HG02610 (cell line): ENCODE results near the gene KCNH2.
"Not testable (repeated sequence)": the region's sequence is repeated elsewhere in the genome, so short reads cannot be mapped to it uniquely, and the experiment has no call there.

ENCODE experiments used
- ATAC-seq: cut with Tn5 transposase; IDR thresholded peaks from one replicate; pipeline ENCODE4 v1.9.1; 2021; ENCODE audit warnings: mild to moderate bottlenecking, moderate library complexity; ENCODE audit not compliant: unreplicated experiment

KCNH2 gene

GRCh38 chr7:151012031-151012692 lies 34.0 kb upstream of the KCNH2 start:
- no peak for ATAC-seq

GRCh38 chr7:151011616-151012015 lies 33.5 kb upstream of the KCNH2 start:
- not testable (repeated sequence) for ATAC-seq

DNA sequence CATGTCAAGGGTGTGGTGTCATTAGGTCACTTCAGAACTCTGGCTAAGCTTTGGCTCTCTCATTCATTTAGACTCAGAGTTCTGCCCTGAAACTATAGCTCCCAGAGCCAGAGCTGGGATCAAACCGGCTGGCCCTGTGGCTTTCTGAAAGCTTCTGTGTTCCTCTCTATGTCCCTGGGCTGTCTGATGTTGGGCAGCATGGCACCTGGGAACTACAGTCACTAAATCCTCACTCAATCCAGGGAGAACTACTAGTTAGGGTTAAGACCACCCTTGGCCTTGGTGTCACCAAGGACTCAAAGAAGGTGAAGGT lies 32.9 kb upstream of the KCNH2 start:
- no peak for ATAC-seq

DNA sequence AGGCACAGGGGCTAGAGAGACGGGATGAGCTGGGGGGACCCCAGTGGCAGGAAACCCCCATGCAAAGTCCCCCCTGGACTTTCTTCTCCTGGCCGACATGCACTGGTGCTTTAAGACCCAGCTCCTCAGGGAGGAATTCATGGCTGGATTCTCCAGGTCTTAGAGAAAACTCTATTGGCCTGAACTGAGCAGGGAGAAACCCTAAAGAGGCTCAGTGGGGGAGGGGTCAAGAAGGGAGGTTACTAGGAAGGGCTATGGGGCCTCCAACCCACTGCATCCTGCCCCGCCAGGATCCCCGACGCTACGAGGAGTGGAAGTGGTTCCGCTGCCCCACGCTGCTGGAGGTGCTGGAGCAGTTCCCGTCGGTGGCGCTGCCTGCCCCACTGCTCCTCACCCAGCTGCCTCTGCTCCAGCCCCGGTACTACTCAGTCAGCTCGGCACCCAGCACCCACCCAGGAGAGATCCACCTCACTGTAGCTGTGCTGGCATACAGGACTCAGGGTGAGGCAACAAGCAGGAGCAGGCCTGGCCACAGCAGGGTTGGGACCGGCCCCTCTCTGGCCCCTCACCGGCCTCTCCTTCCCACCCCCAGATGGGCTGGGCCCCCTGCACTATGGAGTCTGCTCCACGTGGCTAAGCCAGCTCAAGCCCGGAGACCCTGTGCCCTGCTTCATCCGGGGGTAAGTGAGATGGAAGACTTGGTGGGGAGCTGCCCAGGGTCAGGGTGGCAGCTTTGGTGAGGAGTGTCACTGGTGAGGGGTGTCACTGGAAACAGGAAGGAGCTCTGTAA lies 32.4 kb upstream of the KCNH2 start:
- no peak for ATAC-seq

- no peak for ATAC-seq
Observed at GRCh38 chr7:151010037-151010306, 31.9 kb upstream of the KCNH2 start.

- ATAC-seq, result no peak
Observed at GRCh38 chr7:151009327-151010036, 31.4 kb upstream of the KCNH2 start.

DNA sequence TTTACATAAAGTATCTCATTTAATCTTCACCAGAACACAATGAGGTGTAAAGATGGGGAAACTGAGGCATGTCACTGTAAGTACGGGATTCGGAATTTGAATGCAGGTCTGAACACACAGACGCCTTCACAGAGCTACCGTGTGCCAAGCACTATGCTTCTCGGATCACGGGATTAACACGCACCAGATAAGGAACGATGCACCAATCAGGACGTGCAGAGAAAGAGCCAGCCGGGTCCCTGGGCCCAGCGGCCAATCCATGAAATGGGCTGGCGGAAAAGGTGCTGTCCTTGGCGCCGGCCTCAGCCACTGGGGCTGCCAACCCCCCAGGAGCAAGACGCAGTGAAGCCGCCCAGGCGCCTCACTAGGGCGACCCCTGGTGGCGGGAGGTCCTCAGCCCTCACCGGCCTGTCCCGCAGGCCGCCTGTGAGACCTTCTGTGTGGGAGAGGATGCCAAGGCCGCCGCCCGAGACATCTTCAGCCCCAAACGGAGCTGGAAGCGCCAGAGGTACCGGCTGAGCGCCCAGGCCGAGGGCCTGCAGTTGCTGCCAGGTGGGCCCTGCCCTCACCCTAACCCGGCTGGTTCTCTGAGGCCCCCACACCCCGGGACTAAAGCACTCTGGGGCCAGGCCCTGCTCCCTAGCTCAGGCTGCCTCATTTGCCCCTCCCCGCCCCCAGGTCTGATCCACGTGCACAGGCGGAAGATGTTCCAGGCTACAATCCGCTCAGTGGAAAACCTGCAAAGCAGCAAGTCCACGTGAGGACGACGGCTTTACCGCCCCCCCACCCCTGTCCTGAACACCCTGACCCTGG lies 30.6 kb upstream of the KCNH2 start:
- ATAC-seq, result no peak

GRCh38 chr7:151008143-151008510 lies 30.0 kb upstream of the KCNH2 start:
- no peak for ATAC-seq

DNA sequence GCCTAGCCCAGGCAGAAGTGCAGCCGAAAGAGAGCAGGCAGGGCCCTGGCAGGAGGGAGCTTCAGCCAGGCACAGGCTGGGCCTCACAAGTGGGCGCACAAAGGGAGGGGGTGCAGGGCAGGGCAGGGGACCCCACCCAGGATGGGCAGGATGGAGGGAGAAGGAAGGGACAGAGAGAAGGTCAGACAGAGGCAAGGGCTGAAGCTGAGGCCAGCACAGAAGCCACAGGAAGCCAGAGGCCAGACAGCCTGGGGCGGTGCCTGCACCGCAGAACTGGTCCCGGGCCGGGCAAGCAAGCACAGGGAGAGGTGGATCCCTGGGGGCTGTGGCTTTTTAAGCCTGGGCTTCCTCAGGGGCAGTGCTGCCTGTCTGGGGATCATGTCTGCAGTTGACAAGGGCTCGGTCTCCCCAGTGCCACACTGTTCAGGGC lies 29.4 kb upstream of the KCNH2 start:
- no peak for ATAC-seq

GRCh38 chr7:151006590-151007300 lies 28.6 kb upstream of the KCNH2 start:
- ATAC-seq, result no peak

DNA sequence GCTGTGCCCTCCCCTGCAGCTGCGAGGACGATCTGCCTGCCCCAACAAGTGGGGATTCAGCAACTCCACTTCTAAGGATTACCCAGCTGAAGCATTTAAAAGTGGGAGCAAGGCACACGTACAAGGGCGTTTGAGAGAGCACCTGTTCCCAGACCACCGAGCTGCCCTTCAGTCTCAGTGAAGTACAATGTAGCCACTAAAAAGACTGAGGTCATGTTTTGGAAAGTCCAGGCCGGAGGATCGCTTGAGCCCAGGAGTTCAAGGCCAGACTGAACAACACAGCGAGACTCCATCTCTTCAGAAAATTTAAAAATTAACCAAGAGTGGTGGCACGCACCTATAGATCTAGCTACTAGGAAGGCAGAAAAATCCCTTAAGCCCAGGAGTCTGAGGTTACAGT lies 27.4 kb upstream of the KCNH2 start:
- no peak for ATAC-seq

DNA sequence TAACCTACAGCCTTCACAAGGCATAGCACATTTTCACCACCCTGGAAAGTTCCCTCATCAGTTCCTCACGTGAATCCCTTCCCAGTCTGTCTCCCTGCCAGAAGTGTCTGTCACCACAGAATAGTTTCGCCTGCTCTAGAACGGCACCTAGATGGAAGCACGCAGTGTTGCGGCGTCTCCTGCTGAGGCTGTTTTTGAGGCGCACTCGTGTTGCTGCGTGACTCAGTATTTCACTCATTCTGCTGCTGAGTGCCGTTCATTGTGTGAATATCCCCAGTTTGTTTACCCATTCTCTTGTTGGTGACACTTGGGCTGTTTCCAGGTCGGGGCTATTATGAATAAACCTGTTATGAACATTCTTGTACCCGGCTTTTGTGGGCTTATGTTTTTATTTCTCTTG lies 25.5 kb upstream of the KCNH2 start:
- ATAC-seq, result no peak

GRCh38 chr7:151001546-151001945 lies 23.4 kb upstream of the KCNH2 start:
- no peak for ATAC-seq

DNA sequence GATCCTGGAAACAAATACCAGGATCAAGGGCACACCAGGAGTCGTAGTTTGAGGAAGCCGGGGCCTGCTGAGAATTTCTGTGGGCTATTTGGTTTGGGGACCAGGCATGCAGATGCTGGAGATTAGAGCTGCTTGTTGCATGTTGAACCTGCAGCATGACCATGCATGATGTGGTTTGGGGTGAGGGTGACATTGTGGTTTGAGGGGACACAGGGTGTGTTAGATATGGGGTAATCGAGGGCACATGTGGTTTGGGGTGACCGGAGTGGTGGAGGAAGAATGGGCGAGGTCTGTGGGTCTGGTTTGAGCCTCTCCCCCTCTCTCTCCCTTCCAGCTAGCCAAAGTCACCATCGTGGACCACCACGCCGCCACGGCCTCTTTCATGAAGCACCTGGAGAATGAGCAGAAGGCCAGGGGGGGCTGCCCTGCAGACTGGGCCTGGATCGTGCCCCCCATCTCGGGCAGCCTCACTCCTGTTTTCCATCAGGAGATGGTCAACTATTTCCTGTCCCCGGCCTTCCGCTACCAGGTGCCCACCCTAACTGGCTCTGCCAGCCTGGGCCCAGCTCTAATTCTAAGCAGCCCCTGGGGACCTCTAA lies 22.9 kb upstream of the KCNH2 start:
- no peak for ATAC-seq

DNA sequence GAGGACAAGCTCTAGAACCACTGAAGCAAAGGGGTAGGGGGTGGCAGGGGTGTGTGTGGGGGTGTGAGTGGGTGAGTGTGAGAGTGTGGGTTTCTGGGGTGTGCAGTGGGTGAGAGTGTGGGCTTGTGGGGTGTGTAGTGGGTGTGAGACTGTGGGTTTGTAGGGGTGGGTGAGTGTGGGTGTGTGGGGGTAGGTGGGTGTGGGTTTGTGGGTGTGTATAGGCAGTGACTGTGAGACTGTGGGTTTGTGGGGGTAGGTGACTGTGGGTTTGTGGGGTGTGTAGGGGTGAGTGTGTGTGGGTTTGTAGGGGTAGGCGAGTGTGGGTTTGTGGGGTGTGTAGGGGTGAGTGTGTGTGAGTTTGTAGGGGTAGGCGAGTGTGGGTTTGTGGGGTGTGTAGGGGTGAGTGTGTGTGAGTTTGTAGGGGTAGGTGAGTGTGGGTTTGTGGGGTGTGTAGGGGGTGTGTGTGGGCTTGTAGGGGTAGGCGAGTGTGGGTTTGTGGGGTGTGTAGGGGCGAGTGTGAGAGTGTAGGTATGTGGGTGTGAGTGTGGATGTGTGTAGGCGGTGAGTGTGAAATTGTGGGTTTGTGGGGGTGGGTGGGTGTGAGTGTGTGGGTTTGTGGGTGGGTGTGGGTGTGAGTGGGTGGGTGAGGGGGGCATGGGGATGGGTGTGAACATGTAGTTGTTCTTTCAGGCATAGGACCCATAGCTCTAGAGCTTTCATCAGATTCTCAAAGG lies 21.5 kb upstream of the KCNH2 start:
- ATAC-seq, result no peak

DNA sequence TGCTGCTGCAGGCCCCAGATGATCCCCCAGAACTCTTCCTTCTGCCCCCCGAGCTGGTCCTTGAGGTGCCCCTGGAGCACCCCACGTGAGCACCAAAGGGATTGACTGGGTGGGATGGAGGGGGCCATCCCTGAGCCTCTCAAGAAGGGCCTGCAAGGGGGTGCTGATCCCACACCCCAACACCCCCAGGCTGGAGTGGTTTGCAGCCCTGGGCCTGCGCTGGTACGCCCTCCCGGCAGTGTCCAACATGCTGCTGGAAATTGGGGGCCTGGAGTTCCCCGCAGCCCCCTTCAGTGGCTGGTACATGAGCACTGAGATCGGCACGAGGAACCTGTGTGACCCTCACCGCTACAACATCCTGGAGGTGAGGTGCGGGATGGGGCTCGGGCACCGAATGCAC lies 20.9 kb upstream of the KCNH2 start:
- no peak for ATAC-seq

DNA sequence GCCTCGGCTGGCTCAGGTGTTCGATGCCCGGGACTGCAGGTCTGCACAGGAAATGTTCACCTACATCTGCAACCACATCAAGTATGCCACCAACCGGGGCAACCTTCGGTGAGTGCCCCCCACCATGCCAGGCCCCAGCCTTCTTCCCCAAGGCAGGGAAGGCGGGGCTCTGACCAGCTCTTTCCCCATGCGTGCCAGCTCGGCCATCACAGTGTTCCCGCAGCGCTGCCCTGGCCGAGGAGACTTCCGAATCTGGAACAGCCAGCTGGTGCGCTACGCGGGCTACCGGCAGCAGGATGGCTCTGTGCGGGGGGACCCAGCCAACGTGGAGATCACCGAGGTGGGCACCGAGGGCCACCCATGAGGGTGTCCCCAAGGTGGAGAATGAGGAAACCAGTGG lies 20.2 kb upstream of the KCNH2 start:
- no peak for ATAC-seq

GRCh38 chr7:150997817-150998216 lies 19.7 kb upstream of the KCNH2 start:
- no peak for ATAC-seq

- no peak for ATAC-seq
Observed at GRCh38 chr7:150997075-150997511, 19.0 kb upstream of the KCNH2 start.
